HepG2 (cell line): ENCODE data around the gene SGSH. TPM values are rescaled to one million over a fixed set of nuclear protein-coding genes. Genes with fewer than 3 reads are reported as not detected.

Experiments
- ARHGAP35 ChIP-seq: sonication (generic); formaldehyde crosslinking; IDR thresholded peaks from 2 replicates; pipeline ENCODE4 v1.9.0; 2022; ENCODE audit warnings: mild to moderate bottlenecking, inconsistent platforms, moderate library complexity, missing genetic modification reagents, borderline replicate concordance
- DR1 ChIP-seq: sonication (generic); formaldehyde crosslinking; IDR thresholded peaks from 2 replicates; pipeline ENCODE4 v1.8.0; 2021; ENCODE audit warnings: mild to moderate bottlenecking, missing genetic modification reagents, inconsistent platforms
- FOXA3 ChIP-seq: IDR thresholded peaks from 2 replicates; pipeline ENCODE4 v1.6.1; 2016; ENCODE audit warnings: missing genetic modification reagents, missing compliant biosample characterization
- FOXK1 ChIP-seq: sonication (generic); formaldehyde crosslinking; IDR thresholded peaks from 2 replicates; pipeline ENCODE4 v1.4.0; 2020; ENCODE audit warnings: low read depth, missing genetic modification reagents, borderline replicate concordance
- GABPB1 ChIP-seq: IDR thresholded peaks from 2 replicates; pipeline ENCODE4 v1.6.1; 2016; ENCODE audit warnings: mild to moderate bottlenecking, missing genetic modification reagents, moderate library complexity, missing compliant biosample characterization
- ISX ChIP-seq: sonication (generic); formaldehyde crosslinking; conservative IDR thresholded peaks from 2 replicates; pipeline ENCODE4 v1.5.0; 2020; ENCODE audit warnings: missing genetic modification reagents
- PHF5A ChIP-seq: IDR thresholded peaks from one replicate; pipeline ENCODE4 v1.6.1; 2018; ENCODE audit warnings: low read depth, missing genetic modification reagents; ENCODE audit not compliant: unreplicated experiment
- SAFB2 ChIP-seq: sonication (generic); formaldehyde crosslinking; IDR thresholded peaks from 2 replicates; pipeline ENCODE4 v1.5.1; 2020; ENCODE audit warnings: missing genetic modification reagents, low read depth, mild to moderate bottlenecking, borderline replicate concordance
- SIN3A ChIP-seq: IDR thresholded peaks from 2 replicates; pipeline ENCODE4 v1.6.1; 2011; ENCODE audit warnings: low read depth, mild to moderate bottlenecking, control low read depth, low read length, borderline replicate concordance
- SNRNP70 ChIP-seq: fragments of 200-400 bp; formaldehyde crosslinking; IDR thresholded peaks from 2 replicates; pipeline ENCODE4 v1.6.1; 2017; ENCODE audit warnings: mild to moderate bottlenecking, low read depth, low read length, moderate library complexity
- SP5 ChIP-seq: IDR thresholded peaks from 2 replicates; pipeline ENCODE4 v1.6.1; 2016; ENCODE audit warnings: low read depth, borderline replicate concordance
- SUZ12 ChIP-seq: fragments of 150-350 bp; IDR thresholded peaks from 2 replicates; pipeline ENCODE4 v1.6.1; 2014; ENCODE audit warnings: low read depth, low read length
- TBX2 ChIP-seq: sonication (generic); formaldehyde crosslinking; IDR thresholded peaks from 2 replicates; pipeline ENCODE4 v1.5.0; 2020; ENCODE audit warnings: missing genetic modification reagents, mild to moderate bottlenecking, borderline replicate concordance
- ZBTB1 ChIP-seq: sonication (generic); formaldehyde crosslinking; IDR thresholded peaks from 2 replicates; pipeline ENCODE4 v1.4.0; 2020; ENCODE audit warnings: missing genetic modification reagents, borderline replicate concordance
- ZIK1 ChIP-seq: sonication (generic); formaldehyde crosslinking; IDR thresholded peaks from 2 replicates; pipeline ENCODE4 v1.5.0; 2020; ENCODE audit warnings: mild to moderate bottlenecking, low read depth, missing genetic modification reagents, borderline replicate concordance
- ZNF121 ChIP-seq: sonication (generic); formaldehyde crosslinking; IDR thresholded peaks from 2 replicates; pipeline ENCODE4 v1.5.0; 2020; ENCODE audit warnings: mild to moderate bottlenecking, missing genetic modification reagents
- ZNF510 ChIP-seq: sonication (generic); formaldehyde crosslinking; IDR thresholded peaks from 2 replicates; pipeline ENCODE4 v1.4.0; 2020; ENCODE audit warnings: low read depth, mild to moderate bottlenecking, missing genetic modification reagents
- ZNF546 ChIP-seq: sonication (generic); formaldehyde crosslinking; conservative IDR thresholded peaks from 2 replicates; pipeline ENCODE4 v1.8.1; 2023; ENCODE audit warnings: mild to moderate bottlenecking, missing genetic modification reagents
- ZNF564 ChIP-seq: sonication (generic); formaldehyde crosslinking; IDR thresholded peaks from 2 replicates; pipeline ENCODE4 v1.8.1; 2023; ENCODE audit warnings: mild to moderate bottlenecking, missing genetic modification reagents
- ZNF790 ChIP-seq: sonication (generic); formaldehyde crosslinking; IDR thresholded peaks from 2 replicates; pipeline ENCODE4 v1.8.0; 2022; ENCODE audit warnings: missing genetic modification reagents, mild to moderate bottlenecking, borderline replicate concordance
- ZNF891 ChIP-seq: sonication (generic); formaldehyde crosslinking; IDR thresholded peaks from 2 replicates; pipeline ENCODE4 v1.5.0; 2020; ENCODE audit warnings: mild to moderate bottlenecking, missing genetic modification reagents
- polyA plus RNA-seq, 8 experiments: library from polyadenylated mRNA; depleted of rRNA in 3 of 8; stranded (reverse) in 7 of 8; unstranded in 1 of 8; fragments of >200 nt; fragmentation: Illumina TruSeq in 4 of 8; extraction: Trizol in 4 of 8; gene quantifications; 2 replicates each; pipeline versions ENCODE4 v1.2.1 to v1.2.3, GENCODE V29; 2011 to 2016; ENCODE audit warnings: low read depth in 4 of 8, missing spikeins in 1 of 8, mixed read lengths in 1 of 8; ENCODE audit not compliant: insufficient read depth in 1 of 8
- total RNA-seq, 5 experiments: library from RNA; depleted of rRNA; stranded (reverse); fragments of >200 nt; fragmentation: Illumina TruSeq; extraction: Trizol; gene quantifications; 2 replicates each; pipeline ENCODE4 v1.2.3, GENCODE V29; 2016; ENCODE audit warnings: low read depth in 1 of 5
- TF ChIP-seq, protein P1 (sequence below): sonication (generic); formaldehyde crosslinking; IDR thresholded peaks from 2 replicates; pipeline ENCODE4 v1.9.0; 2021; ENCODE audit warnings: missing genetic modification reagents, borderline replicate concordance
- TF ChIP-seq, protein P2 (sequence below): sonication (generic); formaldehyde crosslinking; IDR thresholded peaks from 2 replicates; pipeline ENCODE4 v1.8.1; 2023; ENCODE audit warnings: mild to moderate bottlenecking, missing genetic modification reagents

The SGSH gene
- total and polyA plus RNA-seq, 2 of the 13 experiments (the other 11 are each of a cell fraction or from before 2014, with no cell fraction given) = 12.2 to 17.6 TPM

DNA sequence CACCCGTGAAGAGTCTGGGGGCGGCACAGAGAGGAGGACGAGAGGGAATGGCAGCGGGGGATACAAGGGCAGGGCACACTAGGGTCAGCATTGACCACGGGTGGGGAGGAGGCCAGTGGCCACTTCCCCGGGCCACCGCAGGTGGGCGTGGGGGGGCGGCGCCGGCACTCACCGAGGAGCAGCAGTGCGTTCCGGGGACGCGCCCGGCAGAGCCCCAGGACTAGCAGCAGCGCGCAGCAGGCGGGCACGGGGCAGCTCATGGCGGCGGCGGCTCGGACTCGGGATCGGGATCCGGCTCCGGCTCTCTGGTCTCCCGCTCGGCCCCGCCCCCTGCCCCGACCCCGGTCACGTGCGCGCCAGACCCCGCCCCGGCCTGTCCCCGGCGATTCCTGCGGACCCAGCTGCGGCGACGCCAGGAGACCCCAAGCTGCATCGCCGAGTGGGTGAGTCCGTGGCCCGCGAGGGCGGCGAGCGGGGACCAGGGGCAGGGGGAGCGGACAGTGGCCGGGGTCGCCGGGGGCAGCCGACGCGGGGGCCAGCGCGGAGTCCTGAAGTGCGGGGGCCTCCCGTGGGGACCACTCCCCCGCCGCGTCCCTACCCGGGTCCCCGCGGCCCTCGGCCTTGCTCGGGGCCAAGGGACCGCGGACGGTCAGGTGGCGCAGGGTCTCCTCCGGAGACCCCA, at the start of gene SGSH, which contains the start of gene SLC26A11 (continued):
- TF ChIP-seq ISX (CRISPR knock-in tag) = 0 out of 2 replicates have a peak, but pooled peaks have one; percentile 66
- TF ChIP-seq SP5 (CRISPR knock-in tag) = peak; percentile 11; the same call in 1 of the 2 replicates
- peak; percentile 72; the same call in 1 of the 2 replicates for TF ChIP-seq SIN3A
- peak; percentile 47; the same call in 1 of the 2 replicates for TF ChIP-seq TBX2 (CRISPR knock-in tag)
- TF ChIP-seq ARHGAP35 (CRISPR knock-in tag) = peak; percentile 95; the same call in 1 of the 2 replicates
- TF ChIP-seq ZNF546 (CRISPR knock-in tag) = 0 out of 2 replicates have a peak, but pooled peaks have one; percentile 45
- TF ChIP-seq ZNF510 (CRISPR knock-in tag) = peak; percentile 67; the same call in 1 of the 2 replicates
- no peak for TF ChIP-seq ZBTB1 (CRISPR knock-in tag)
- no peak for TF ChIP-seq DR1 (CRISPR knock-in tag)
- peak; percentile 79 for TF ChIP-seq SAFB2 (CRISPR knock-in tag)
- TF ChIP-seq, protein P1, sequence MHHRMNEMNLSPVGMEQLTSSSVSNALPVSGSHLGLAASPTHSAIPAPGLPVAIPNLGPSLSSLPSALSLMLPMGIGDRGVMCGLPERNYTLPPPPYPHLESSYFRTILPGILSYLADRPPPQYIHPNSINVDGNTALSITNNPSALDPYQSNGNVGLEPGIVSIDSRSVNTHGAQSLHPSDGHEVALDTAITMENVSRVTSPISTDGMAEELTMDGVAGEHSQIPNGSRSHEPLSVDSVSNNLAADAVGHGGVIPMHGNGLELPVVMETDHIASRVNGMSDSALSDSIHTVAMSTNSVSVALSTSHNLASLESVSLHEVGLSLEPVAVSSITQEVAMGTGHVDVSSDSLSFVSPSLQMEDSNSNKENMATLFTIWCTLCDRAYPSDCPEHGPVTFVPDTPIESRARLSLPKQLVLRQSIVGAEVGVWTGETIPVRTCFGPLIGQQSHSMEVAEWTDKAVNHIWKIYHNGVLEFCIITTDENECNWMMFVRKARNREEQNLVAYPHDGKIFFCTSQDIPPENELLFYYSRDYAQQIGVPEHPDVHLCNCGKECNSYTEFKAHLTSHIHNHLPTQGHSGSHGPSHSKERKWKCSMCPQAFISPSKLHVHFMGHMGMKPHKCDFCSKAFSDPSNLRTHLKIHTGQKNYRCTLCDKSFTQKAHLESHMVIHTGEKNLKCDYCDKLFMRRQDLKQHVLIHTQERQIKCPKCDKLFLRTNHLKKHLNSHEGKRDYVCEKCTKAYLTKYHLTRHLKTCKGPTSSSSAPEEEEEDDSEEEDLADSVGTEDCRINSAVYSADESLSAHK (CRISPR knock-in tag) = no peak
- TF ChIP-seq ZNF564 (CRISPR knock-in tag) = peak; percentile 71; the same call in 1 of the 2 replicates
- TF ChIP-seq ZIK1 (CRISPR knock-in tag) = no peak
- TF ChIP-seq GABPB1 (CRISPR knock-in tag) = peak; percentile 69; the same call in 1 of the 2 replicates
- TF ChIP-seq SNRNP70 = no peak
- TF ChIP-seq PHF5A (CRISPR knock-in tag) = no peak
- 0 out of 2 replicates have a peak, but pooled peaks have one; percentile 12 for TF ChIP-seq FOXA3 (CRISPR knock-in tag)
- TF ChIP-seq ZNF121 (CRISPR knock-in tag) = peak; percentile 71; the same call in 1 of the 2 replicates
- no peak for TF ChIP-seq SUZ12
- peak; percentile 50; the same call in 1 of the 2 replicates for TF ChIP-seq ZNF891 (CRISPR knock-in tag)
- TF ChIP-seq ZNF790 (CRISPR knock-in tag) = peak; percentile 66; the same call in 1 of the 2 replicates
- TF ChIP-seq, protein P2, sequence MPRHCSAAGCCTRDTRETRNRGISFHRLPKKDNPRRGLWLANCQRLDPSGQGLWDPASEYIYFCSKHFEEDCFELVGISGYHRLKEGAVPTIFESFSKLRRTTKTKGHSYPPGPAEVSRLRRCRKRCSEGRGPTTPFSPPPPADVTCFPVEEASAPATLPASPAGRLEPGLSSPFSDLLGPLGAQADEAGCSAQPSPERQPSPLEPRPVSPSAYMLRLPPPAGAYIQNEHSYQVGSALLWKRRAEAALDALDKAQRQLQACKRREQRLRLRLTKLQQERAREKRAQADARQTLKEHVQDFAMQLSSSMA (CRISPR knock-in tag) = no peak
- no peak for TF ChIP-seq FOXK1 (CRISPR knock-in tag)
